Brain microvascular endothelial cell (primary cell): ENCODE data around the gene C1orf210.

ENCODE experiments used
- DNase-seq: peaks from one replicate; pipeline ENCODE4 v3.0.0-alpha.2; 2020
- H3K27ac ChIP-seq: fragments of 250-450 bp; sonication (Bioruptor Pico); 2 replicates; pipeline ENCODE4 v1.5.1; 2020; ENCODE audit warnings: mild to moderate bottlenecking, moderate library complexity
- H3K27me3 ChIP-seq: fragments of 250-450 bp; sonication (Bioruptor Pico); replicated peaks from 2 replicates; pipeline ENCODE4 v1.5.1; 2020; ENCODE audit warnings: mild to moderate bottlenecking
- H3K36me3 ChIP-seq: fragments of 250-450 bp; sonication (Bioruptor Pico); replicated peaks from 2 replicates; pipeline ENCODE4 v1.5.1; 2020; ENCODE audit warnings: mild to moderate bottlenecking
- H3K4me3 ChIP-seq: 2 replicates; pipeline ENCODE4 v1.5.1; 2011; ENCODE audit warnings: low read depth, mild to moderate bottlenecking, control low read depth, low read length, moderate library complexity
- in situ Hi-C: cut with HindIII; loops from 2 replicates; pipeline ENCODE4 v1.10.0; 2017; ENCODE audit warnings: low sequenced_read_pairs, low pct_ligation_motif_present
- TF ChIP-seq, protein P1 (sequence below): IDR thresholded peaks from 2 replicates; pipeline ENCODE4 v1.5.1; 2011; ENCODE audit warnings: low read depth, mild to moderate bottlenecking, moderate library complexity, low read length, control low read depth, inconsistent platforms; ENCODE audit errors: missing control alignments

Gene C1orf210

GRCh38 chr1:43308635-43309404 lies 23.4 kb upstream of the C1orf210 start:
- Histone ChIP-seq H3K27me3 (no peaks in the 10 kb centered on the region), H3K4me3 (no peak overlapping the region), H3K27ac (no peak overlapping the region), H3K36me3 (no peaks in the 10 kb centered on the region)
- in situ Hi-C loops: no loop called here
- TF ChIP-seq, protein P1, sequence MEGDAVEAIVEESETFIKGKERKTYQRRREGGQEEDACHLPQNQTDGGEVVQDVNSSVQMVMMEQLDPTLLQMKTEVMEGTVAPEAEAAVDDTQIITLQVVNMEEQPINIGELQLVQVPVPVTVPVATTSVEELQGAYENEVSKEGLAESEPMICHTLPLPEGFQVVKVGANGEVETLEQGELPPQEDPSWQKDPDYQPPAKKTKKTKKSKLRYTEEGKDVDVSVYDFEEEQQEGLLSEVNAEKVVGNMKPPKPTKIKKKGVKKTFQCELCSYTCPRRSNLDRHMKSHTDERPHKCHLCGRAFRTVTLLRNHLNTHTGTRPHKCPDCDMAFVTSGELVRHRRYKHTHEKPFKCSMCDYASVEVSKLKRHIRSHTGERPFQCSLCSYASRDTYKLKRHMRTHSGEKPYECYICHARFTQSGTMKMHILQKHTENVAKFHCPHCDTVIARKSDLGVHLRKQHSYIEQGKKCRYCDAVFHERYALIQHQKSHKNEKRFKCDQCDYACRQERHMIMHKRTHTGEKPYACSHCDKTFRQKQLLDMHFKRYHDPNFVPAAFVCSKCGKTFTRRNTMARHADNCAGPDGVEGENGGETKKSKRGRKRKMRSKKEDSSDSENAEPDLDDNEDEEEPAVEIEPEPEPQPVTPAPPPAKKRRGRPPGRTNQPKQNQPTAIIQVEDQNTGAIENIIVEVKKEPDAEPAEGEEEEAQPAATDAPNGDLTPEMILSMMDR: no peak
- no peak for DNase-seq

- H3K4me3 ChIP-seq: no peak overlapping the region
- H3K27me3 ChIP-seq: no peaks in the 10 kb centered on the region
- H3K27ac ChIP-seq: no peak overlapping the region
- in situ Hi-C loops: no loop called here
- TF ChIP-seq, protein P1: no peak
- DNase-seq: no peak
- no peaks in the 10 kb centered on the region for H3K36me3 ChIP-seq
These were observed 22.2 kb upstream of the C1orf210 start for GRCh38 chr1:43307458-43308158.

DNA sequence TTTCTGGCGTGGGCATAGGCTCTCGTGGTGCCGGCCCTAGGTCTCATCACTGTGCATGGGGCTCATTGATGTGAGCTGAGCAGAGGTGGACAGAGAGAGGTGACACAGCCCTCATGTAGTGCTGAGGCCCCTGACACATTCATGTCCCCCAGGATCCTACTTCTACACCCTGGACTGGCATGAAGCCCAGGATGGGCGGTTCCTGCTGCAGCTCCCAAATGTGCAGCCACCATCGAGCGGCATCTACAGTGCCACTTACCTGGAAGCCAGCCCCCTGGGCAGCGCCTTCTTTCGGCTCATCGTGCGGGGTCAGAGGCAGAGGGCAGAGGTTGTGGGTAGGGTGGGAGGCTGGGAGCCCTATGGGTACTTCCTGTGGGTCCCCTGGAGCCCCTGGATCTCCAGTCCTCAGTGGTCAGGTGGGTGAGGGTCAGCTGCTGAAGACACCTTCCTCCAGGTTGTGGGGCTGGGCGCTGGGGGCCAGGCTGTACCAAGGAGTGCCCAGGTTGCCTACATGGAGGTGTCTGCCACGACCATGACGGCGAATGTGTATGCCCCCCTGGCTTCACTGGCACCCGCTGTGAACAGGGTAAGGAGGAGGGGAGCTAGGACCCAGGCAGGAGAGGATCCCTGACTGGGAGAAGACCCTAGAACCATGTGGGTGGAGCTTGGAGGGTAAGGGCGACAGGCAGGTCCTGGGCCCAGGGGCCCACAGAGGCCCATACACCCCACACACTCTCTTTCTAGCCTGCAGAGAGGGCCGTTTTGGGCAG lies 21.5 kb upstream of the C1orf210 start:
- TF ChIP-seq, protein P1: no peak
- no peak overlapping the region for H3K27ac ChIP-seq
- no peak overlapping the region for H3K4me3 ChIP-seq
- H3K36me3 ChIP-seq: no peaks in the 10 kb centered on the region
- in situ Hi-C loops: no loop called here
- no peak for DNase-seq
- H3K27me3 ChIP-seq: no peaks in the 10 kb centered on the region

- no peak overlapping the region for H3K4me3 ChIP-seq
- in situ Hi-C loops: no loop called here
- TF ChIP-seq, protein P1: no peak
- no peaks in the 10 kb centered on the region for H3K36me3 ChIP-seq
- DNase-seq: no peak
- no peak overlapping the region for H3K27ac ChIP-seq
- H3K27me3 ChIP-seq: no peaks in the 10 kb centered on the region
These were observed 20.7 kb upstream of the C1orf210 start for GRCh38 chr1:43305926-43306687.

GRCh38 chr1:43305461-43305860 lies 20.1 kb upstream of the C1orf210 start:
- Histone ChIP-seq H3K27me3 (no peaks in the 10 kb centered on the region), H3K27ac (no peak overlapping the region), H3K36me3 (no peaks in the 10 kb centered on the region), H3K4me3 (no peak overlapping the region)
- no peak for DNase-seq
- in situ Hi-C loops: no loop called here
- TF ChIP-seq, protein P1: no peak
